Fibroblast of peridontal ligament (primary cell): ENCODE data around the gene MYO5B.

Source experiments
- DNase-seq: peaks from one replicate; pipeline ENCODE4 v3.0.0-alpha.2; 2010; ENCODE audit errors: extremely low read depth

The MYO5B gene

GRCh38 chr18:50013363-50014138, 181.4 kb downstream of the MYO5B start:
- DNase-seq, result no peak

- peak; percentile 5 for DNase-seq
Observed at GRCh38 chr18:50011813-50012435, 183.0 kb downstream of the MYO5B start.

- DNase-seq, result peak; percentile 9
Observed at GRCh38 chr18:50009773-50010335, 185.1 kb downstream of the MYO5B start.

- no peak for DNase-seq
Observed at GRCh38 chr18:50008306-50008705, 186.6 kb downstream of the MYO5B start.

- DNase-seq, result no peak
Observed at GRCh38 chr18:50006470-50007046, 188.4 kb downstream of the MYO5B start.

- no peak for DNase-seq
Observed at GRCh38 chr18:50004013-50004412, 190.9 kb downstream of the MYO5B start.

- DNase-seq, result no peak
Observed at GRCh38 chr18:50002781-50003180, 192.2 kb downstream of the MYO5B start.

- no peak for DNase-seq
Observed at GRCh38 chr18:50000227-50000626, 194.7 kb downstream of the MYO5B start.

GRCh38 chr18:49999128-49999527, 195.8 kb downstream of the MYO5B start:
- DNase-seq, result no peak

- no peak for DNase-seq
Observed at GRCh38 chr18:49997558-49997957, 197.4 kb downstream of the MYO5B start.

GRCh38 chr18:49994410-49994809, 200.5 kb downstream of the MYO5B start:
- no peak for DNase-seq

GRCh38 chr18:49993299-49993698, 201.6 kb downstream of the MYO5B start:
- DNase-seq, result no peak

- DNase-seq, result no peak
Observed at GRCh38 chr18:49988733-49989132, 206.2 kb downstream of the MYO5B start.

- no peak for DNase-seq
Observed at GRCh38 chr18:49988101-49988500, 206.8 kb downstream of the MYO5B start.

GRCh38 chr18:49985236-49985635, 209.7 kb downstream of the MYO5B start:
- no peak for DNase-seq

- no peak for DNase-seq
Observed at GRCh38 chr18:49980896-49981295, 214.1 kb downstream of the MYO5B start.

- DNase-seq, result no peak
Observed at GRCh38 chr18:49976795-49977560, 218.0 kb downstream of the MYO5B start.

GRCh38 chr18:49976001-49976400, 218.9 kb downstream of the MYO5B start:
- no peak for DNase-seq

- no peak for DNase-seq
Observed at GRCh38 chr18:49974079-49974478, 220.9 kb downstream of the MYO5B start.

GRCh38 chr18:49973592-49973991, 221.4 kb downstream of the MYO5B start:
- DNase-seq, result no peak

- DNase-seq, result no peak
Observed at GRCh38 chr18:49972535-49972934, 222.4 kb downstream of the MYO5B start.

- DNase-seq, result no peak
Observed at GRCh38 chr18:49971462-49971861, 223.5 kb downstream of the MYO5B start.
